Measurements from ENCODE around the gene SLC44A4. TPM values are rescaled to one million over a fixed set of nuclear protein-coding genes. Genes with fewer than 3 reads are reported as not detected.

The SLC44A4 gene
- total RNA-seq (1 to 10 TPM in 1 of 2 donors, under 1 TPM in 1; 0.87 to 1.2 TPM), polyA plus RNA-seq (ENCODE audit: insufficient read depth, low read depth, low replicate concordance) (6.3 TPM)
- long read RNA-seq, donor 1, partial matches to known transcripts: 0 of 2 reads
- long read RNA-seq, donor 1, other reads (novel, unspliced or antisense): 0 of 2 reads
- long read RNA-seq, donor 2: 0 reads

GRCh38 chr6:31878726-31879125, at the start of gene SLC44A4:
Gene SLC44A4 (minus strand): TSS chr6:31878997. CDS start chr6:31878980, 17 bp downstream.
- Histone ChIP-seq H3K4me3 (no peak within 1 kb of the TSS), H3K27ac (no peak within 1 kb of the TSS)
- no peak for TF ChIP-seq POLR2A (IDR thresholded peaks at IDR 0.05)
- TF ChIP-seq, protein P1, sequence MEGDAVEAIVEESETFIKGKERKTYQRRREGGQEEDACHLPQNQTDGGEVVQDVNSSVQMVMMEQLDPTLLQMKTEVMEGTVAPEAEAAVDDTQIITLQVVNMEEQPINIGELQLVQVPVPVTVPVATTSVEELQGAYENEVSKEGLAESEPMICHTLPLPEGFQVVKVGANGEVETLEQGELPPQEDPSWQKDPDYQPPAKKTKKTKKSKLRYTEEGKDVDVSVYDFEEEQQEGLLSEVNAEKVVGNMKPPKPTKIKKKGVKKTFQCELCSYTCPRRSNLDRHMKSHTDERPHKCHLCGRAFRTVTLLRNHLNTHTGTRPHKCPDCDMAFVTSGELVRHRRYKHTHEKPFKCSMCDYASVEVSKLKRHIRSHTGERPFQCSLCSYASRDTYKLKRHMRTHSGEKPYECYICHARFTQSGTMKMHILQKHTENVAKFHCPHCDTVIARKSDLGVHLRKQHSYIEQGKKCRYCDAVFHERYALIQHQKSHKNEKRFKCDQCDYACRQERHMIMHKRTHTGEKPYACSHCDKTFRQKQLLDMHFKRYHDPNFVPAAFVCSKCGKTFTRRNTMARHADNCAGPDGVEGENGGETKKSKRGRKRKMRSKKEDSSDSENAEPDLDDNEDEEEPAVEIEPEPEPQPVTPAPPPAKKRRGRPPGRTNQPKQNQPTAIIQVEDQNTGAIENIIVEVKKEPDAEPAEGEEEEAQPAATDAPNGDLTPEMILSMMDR (IDR thresholded peaks at IDR 0.05): no peak

DNA sequence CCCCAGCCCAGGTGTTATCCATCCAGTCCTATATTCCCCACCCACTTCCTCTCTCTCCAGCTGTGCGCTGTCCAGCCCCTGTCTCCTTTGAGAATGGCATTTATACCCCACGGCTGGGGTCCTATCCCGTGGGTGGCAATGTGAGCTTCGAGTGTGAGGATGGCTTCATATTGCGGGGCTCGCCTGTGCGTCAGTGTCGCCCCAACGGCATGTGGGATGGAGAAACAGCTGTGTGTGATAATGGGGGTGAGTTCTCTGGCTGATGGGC, 49.8 kb upstream of the SLC44A4 start:
- H3K27ac ChIP-seq: no peak overlapping the region
- 86 to 88% methylated on average over 9 of the region's 9 CpGs for WGBS, 2 donors
- intact Hi-C loops (cut with DNase I; ENCODE audit: low total_unique reads): no loop called here
- TF ChIP-seq, protein P1 (IDR thresholded peaks at IDR 0.05): no peak
- no peak for TF ChIP-seq POLR2A (IDR thresholded peaks at IDR 0.05)
- H3K4me1 ChIP-seq: no peaks in the 10 kb centered on the region
- H3K9me3 ChIP-seq: no peaks in the 10 kb centered on the region
- H3K27me3 ChIP-seq: no peaks in the 10 kb centered on the region
- no peak overlapping the region for H3K4me3 ChIP-seq
- no peaks in the 10 kb centered on the region for H3K36me3 ChIP-seq (ENCODE audit: low read depth, missing control alignments)
- no peak for DNase-seq

More at GRCh38 chr6:31878726-31879125, at the start of gene SLC44A4:
- WGBS, 2 donors: 72 to 77% methylated on average over 13 to 18 of the region's 18 CpGs
- Histone ChIP-seq H3K27me3 (no peaks in the 10 kb centered on the region), H3K36me3 (ENCODE audit: low read depth, missing control alignments) (no peaks in the 10 kb centered on the region), H3K9me3 (no peaks in the 10 kb centered on the region), H3K4me1 (no peaks in the 10 kb centered on the region)
- intact Hi-C loops (cut with DNase I; ENCODE audit: low total_unique reads): no loop called here
- DNase-seq: no peak

DNA sequence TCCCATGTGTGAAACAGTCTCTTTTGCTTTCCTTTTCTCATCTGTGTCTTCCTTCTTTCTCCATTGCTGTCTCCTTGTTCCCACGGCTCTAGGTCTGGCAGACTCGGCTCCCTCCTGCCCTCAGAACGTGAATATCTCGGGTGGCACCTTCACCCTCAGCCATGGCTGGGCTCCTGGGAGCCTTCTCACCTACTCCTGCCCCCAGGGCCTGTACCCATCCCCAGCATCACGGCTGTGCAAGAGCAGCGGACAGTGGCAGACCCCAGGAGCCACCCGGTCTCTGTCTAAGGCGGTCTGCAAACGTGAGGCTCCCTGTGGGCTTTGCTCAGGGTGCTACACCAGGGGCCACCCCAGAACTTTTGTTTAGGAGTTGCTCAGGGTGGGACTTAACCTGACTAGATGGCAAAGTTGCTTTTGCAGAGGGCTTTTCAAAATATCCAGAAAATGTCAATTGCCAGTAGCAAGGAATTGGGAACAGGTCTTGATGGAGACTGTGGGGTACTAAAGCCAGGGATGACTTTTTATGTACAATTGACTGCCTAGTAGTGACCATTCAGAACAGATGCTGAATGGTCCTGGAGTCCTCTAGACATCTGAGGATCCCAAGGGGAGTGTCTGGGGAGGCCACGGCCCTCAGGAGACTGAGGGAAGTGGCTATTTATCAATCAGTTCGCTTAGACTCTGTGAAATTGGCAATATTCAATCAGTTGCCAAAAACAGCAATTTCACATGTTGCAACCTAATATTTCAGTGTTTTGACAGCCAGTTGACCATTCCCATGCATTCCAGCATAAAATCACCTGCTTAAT, 49.3 kb upstream of the SLC44A4 start:
- WGBS, 2 donors: 74 to 79% methylated on average over 9 to 11 of the region's 11 CpGs

DNA sequence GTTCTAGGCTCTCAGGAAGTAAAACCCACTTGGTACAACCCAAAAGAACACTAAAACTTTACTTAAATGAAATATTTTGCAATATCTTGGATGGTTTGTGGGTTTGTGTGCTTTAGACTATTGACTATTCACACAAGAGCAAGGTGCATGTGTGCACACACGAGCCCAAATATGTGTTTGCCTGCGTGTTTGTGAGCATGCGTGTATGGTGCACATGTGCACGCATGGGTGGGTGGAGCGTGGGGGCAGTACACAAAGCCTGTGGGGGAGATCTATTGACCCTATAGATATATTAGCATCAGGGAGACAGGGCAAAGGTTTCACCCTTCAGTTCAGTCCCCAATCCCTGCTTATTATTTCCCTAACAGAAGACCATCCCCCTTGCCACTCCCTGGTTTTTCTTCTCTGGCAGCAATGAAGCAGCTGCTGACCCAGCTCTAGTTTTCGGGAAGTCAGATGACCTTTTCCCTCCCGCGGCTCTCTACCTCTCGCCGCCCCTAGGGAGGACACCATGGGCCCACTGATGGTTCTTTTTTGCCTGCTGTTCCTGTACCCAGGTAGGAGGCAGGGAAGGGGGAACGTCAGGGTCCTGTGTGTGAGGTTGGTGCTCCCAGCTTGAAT, 48.6 kb upstream of the SLC44A4 start, which contains the start of gene C2:
TSS of gene C2 (plus strand) at position 476 of the 621 bp plus-strand sequence. CDS start at position 512, 36 bp downstream.
- H3K9me3 ChIP-seq: no peaks in the 10 kb centered on the region
- WGBS, 2 donors: 57 to 70% methylated on average over 11 of the region's 11 CpGs
- no peaks in the 10 kb centered on the region for H3K27me3 ChIP-seq
- DNase-seq: no peak
- no peaks in the 10 kb centered on the region for H3K4me1 ChIP-seq
- no peak within 1 kb of the TSS for H3K27ac ChIP-seq
- H3K36me3 ChIP-seq (ENCODE audit: low read depth, missing control alignments): no peaks in the 10 kb centered on the region
- intact Hi-C loops (cut with DNase I; ENCODE audit: low total_unique reads): no loop called here
- TF ChIP-seq, protein P1 (IDR thresholded peaks at IDR 0.05): no peak
- TF ChIP-seq POLR2A (IDR thresholded peaks at IDR 0.05): no peak
- no peak within 1 kb of the TSS for H3K4me3 ChIP-seq

More for the DNA sequence above, 49.3 kb upstream of the SLC44A4 start:
- no peaks in the 10 kb centered on the region for H3K4me1 ChIP-seq
- H3K36me3 ChIP-seq (ENCODE audit: low read depth, missing control alignments): no peaks in the 10 kb centered on the region
- H3K4me3 ChIP-seq: no peak overlapping the region
- H3K27me3 ChIP-seq: no peaks in the 10 kb centered on the region
- no peak overlapping the region for H3K27ac ChIP-seq
- intact Hi-C loops (cut with DNase I; ENCODE audit: low total_unique reads): no loop called here
- DNase-seq: no peak
- TF ChIP-seq POLR2A (IDR thresholded peaks at IDR 0.05): no peak
- TF ChIP-seq, protein P1 (IDR thresholded peaks at IDR 0.05): no peak
- no peaks in the 10 kb centered on the region for H3K9me3 ChIP-seq
